GM19397 (cell line): Measurements from ENCODE around the gene YBX2.

Source experiments
- ATAC-seq: cut with Tn5 transposase; IDR thresholded peaks from one replicate; pipeline ENCODE4 v1.9.1; 2021; ENCODE audit warnings: mild to moderate bottlenecking, moderate library complexity; ENCODE audit not compliant: unreplicated experiment

YBX2 gene

DNA sequence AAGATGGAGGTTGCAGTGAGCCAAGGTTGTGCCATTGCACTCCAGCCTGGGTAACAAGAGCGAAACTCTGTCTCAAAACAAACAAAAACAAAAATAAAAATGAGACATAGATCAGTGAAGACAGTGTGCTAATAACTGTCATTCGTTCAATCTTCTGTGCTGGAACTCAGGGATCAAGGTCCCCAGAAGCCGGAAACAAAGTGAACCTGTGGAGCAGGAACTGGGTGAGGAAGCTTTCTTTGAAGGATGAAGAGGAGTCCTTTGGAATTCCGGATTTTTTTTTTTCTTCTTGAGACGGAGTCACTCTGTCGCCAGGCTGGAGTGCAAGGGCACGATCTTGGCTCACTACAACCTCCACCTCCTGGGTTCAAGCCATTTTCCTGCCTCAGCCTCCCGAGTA, 15.0 kb downstream of the YBX2 start:
- no peak for ATAC-seq

DNA sequence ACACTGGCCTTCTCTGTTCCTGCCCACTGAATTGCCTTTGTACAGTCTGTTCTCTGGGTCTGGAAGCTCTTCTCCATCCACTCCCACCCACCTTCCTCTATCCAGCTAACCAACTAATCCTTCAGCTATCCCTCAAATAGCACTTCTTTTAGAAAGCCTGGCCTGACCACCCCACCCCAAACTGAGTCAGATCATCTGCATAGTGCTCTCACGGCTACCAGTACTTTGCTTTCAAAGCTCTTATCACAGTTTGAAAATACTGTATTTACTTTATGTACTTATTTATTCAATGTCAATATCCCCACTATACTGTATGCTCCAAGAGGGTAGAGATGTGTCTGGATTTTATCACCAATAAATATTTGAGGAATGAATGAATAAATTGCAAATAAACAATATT, 27.7 kb downstream of the YBX2 start:
- no peak for ATAC-seq

DNA sequence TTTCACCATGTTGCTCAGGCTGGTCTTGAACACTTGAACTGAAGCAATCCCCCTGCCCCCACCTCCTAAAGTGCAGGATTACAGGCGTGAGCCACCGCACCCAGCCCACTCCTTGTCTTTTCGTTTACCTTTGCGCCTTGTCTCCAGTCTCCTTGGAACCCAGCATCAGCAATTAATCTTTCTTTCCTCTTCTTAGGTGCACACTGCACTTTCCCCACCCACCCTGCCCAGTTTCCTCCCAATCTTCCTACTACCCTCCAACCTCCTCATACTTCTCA, 30.7 kb downstream of the YBX2 start:
- ATAC-seq: no peak

DNA sequence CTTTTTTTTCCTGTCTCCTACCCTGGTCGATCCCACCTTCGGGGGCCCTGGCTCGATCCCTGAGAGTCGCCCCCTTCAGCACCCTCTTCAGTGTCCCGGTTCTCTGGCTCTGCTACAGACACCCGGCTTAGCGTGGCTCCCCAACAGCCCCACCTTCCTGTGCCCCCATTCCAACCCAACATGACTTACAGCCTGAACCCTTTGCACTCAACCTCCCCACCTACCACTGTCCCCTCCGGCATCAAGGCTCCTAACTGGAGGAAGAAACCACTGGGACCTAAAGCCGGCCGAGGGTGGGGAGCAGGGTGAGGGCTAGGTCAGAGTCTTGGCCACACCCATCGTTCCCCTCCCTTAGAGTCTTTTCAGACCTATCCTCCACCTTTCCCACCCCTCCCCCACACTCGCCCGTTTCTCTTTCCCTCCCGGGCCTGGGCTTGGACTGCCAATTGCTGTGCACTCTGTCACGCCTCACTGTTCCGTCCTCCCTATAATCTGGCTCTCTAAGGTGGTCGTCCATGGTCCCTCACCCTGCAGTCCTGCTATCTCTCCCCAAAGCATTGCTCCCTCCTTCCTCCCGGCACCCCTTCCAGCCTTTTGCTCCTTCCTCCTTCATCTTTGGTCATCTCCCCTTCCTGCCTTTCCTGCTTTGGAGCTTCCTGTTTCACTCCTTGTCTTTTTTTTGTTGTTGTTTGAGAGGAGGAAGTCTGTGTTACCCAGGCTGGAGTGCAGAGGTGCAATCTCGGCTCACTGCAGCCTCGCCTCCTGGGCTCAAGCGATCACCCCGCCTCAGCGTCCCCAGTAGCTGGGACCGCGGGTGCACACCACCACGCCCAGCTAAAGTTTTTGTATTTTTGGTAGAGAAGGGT, 31.3 kb downstream of the YBX2 start:
- ATAC-seq: no peak

DNA sequence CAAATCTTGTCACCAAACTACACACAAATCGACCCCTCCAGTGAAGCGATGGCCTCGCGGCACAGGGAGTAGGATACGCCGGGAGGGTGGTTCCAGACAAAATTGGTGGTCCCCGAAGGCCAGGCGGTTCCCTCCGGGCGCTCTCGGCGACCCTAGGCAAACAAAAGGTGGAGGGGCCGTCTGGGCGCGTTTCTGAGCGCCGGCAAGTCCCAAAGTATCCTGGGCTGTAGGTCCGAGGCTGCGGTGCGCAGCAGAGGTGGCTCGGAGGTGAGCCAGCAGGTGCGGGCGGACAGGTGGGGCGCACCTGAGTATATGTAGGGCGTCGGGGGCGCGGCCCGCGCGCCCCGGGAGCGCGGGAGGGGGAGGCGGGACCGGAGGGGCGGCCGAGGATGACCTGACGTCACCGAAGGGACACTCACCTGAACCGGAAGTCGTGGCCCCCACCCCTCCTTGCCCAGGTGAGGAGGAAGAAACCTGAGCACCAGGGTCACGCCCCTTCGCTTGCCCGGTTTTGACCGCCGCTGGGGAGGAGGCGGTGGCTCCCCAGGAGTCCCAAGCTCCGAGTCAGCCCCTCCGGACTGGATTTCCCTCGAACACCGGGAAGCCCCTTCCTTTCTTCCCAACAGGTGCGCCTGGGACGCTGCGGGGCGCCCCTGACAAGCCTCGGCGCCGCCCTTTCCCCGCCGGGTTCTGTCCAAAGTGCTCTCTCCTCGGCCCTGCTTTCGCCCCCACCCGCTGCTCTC, 32.1 kb downstream of the YBX2 start, which contains the start of gene CLDN7:
CLDN7 (minus strand) TSS at position 287 of the 743 bp plus-strand sequence. CDS start 435 bp downstream, outside the sequence.
- ATAC-seq: no peak

DNA sequence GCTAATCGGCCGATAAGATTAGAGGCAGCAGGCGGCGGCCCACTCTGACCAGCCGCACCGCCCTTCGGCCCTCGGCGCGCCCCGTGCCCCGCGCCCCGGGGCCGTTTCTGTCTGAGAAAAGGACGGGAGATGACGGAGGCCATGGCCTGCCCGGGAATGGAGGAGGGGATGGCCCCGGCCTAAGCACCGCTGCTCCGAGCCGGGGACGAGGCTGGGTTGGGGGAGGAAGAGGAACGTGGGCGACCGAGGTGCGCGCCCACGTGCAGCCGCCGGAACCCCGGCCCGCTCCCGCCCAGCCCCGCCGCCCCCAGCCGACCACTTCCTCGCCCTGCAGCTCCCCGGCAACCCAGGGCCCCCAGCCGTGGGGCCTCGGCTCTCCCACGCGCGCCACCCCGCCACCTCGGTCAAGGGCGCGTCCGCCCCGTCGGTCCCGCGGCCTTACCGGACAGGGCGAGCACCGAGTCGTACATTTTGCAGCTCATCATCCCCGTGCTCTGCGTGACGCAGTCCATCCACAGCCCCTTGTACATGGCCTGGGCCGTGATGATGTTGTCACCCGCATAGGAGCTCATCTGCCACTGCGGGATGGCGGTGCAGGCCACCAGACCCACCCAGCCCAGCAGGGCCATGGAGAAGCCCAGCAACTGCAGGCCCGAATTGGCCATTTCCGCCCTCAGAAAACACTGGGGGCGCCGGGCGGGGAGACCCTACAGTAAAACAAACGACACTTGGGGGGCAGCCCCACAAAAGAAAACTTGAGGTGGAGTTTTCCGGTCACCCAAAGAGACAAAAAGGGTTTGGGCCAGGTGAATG, 32.9 kb downstream of the YBX2 start:
- no peak for ATAC-seq

DNA sequence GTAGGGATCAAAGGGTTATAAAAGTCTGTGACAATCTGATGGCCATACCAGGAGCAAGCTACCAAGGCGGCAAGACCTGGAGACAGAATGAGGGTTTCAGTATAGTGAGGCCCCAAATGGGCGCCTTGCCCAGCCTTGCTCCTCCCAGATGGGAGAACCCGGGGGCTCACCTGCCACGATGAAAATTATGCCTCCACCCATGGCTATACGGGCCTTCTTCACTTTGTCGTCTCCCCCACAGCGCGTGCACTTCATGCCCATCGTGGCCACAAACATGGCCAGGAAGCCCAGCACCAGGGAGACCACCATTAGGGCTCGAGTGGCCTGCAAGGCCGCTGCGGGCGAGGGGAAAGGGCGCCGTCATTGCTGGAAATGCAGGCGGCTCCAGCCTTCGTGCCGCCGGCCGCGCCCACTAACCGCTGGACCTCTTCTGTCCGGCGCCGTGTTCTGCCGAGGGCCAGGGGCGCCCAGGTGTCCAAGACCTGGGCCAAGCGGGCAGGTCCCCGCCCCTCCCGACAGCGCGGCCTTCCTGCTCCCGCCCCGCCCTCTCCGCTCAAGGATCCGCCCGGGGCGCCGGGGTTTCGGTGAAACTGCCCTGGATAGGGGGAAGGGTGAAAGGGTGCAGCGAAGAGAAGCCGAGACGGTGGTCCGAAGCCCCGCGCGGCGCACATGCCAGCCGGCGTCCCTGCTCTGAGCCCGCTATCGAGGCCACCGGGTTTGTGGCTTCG, 33.6 kb downstream of the YBX2 start:
- no peak for ATAC-seq

DNA sequence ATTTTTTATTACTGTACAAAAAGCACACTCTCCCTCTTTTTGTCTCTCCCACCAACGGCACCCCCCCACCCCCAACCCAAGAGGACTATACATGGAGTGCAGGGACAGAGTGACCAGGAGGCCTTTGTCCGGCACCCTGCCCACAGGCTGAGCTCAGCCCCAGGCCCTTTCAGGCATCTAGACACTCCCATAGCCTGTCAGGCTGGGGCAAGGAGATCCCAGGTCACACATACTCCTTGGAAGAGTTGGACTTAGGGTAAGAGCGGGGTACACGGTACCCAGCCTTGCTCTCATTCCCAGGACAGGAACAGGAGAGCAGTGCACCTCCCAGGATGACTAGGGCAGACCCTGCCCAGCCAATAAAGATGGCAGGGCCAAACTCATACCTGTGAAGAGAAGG, 34.3 kb downstream of the YBX2 start:
- no peak for ATAC-seq

DNA sequence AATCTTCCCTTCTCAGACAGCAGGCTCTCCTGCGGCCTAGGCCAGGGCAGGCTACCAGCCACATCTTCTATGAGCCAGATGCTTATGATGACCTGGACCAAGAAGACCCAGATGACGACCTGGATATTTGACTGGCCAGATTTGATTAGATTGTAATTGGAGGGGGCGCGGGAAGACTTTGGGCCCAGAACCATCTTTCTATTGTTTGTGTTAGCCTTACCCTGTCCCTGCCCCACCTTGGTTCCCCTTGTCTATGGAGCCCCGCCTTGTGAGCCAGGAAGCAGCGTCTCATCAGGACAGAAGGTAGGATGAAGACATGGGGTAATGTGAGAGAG, 34.9 kb downstream of the YBX2 start:
- no peak for ATAC-seq

DNA sequence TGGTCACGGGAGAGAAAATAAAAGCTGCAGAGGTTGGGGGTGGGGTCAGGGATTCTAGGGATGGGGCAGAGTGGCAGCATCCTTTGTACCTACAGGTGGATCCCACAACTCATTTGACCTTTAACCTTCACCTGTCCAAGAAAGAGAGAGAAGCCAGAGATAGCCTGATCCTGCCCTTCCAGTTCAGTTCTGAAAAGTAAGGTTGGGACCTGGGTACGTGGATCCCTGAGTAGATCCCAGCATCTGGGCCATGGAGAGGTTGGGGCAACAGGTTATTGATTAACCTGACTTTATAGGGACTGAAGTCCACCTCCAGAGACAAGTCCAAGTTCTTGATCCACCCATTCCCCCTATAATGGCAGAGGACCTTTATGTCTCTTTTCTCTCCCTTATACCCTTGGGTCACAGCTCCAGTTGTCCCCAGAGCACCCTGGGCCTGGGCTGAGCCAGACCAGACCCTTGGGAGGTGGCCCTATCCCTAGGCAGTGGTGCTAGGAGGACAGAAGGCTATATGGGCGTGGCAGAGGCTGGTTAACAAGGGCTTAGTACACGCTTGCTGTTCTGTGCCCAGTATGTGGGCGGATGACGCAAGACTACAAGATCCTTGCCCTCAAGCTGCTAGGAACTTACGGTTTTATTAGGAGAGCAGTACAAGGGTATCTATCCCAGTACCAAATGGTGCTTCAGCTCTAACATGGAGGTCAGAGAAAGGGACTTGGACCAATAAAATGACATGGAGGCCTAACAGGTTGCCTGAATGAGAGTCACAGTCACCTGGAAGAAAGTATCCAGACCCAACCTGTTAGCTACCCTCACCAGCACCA, 35.5 kb downstream of the YBX2 start:
- no peak for ATAC-seq

DNA sequence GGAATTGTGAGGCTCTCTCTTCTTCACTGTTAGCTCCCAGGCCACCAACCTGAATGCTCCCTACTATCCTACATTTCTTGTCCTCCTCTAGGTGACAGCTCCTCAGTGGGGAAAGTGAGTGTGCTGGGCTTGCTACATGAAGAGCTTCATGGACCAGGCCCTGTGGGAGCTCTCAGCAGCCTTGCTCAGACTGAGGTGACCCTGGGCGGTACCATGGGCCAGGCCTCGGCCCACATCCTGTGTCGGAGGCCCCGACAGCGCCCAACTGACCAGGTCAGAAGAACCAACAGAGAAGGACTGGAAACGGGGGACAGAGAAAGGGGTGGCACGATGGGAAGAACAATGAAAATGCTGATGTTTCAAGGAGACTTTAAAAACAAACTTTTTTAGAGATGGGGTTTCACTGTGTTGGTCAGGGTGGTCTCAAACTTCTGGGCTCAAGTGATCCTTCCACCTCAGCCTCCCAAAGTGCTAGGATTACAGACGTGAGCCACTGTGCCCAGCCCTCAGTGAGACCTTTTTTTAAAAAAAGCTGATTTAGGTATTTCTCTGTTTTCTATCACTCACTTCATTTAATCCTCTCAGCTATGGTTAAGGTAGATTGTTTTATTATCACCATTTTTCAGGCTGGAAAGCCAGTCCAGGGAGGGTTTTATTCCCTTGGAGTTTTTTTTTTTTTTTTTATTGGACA, 37.5 kb downstream of the YBX2 start:
- no peak for ATAC-seq

DNA sequence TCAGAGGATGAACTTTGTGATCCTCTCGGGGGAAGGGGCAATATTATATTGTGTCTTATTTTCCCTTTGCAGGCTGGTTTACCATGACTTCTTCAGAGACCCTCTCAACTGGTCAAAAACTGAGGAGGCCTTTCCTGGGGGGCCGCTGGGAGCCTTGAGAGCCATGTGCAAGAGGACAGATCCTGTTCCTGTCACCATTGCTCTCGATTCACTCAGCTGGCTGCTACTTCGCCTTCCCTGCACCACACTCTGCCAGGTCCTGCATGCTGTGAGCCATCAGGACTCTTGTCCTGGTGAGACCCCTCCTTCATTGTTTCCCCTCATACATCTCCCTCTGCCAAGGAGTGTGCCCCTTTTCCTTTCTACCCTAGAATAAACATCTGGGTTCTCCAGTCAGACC, 39.9 kb downstream of the YBX2 start:
- no peak for ATAC-seq

DNA sequence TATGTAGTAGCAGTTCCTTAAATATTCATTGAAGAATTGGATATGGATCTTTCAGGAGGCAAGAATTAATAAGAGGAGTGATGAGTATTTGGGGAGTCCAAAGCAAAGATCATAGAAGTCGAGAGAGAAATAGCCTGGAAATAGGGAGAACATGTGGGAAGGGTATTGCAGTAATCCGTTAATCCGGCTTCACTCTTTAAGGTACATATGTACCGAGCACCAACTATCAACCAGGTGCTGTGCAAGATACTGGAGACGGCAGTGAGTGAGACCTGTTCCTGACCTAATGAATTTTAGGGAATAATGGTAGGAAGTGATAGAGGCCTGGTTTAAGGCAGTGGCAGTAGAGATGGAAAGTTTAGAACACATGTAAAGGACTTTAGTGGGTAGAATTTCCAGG, 41.4 kb downstream of the YBX2 start:
- no peak for ATAC-seq

DNA sequence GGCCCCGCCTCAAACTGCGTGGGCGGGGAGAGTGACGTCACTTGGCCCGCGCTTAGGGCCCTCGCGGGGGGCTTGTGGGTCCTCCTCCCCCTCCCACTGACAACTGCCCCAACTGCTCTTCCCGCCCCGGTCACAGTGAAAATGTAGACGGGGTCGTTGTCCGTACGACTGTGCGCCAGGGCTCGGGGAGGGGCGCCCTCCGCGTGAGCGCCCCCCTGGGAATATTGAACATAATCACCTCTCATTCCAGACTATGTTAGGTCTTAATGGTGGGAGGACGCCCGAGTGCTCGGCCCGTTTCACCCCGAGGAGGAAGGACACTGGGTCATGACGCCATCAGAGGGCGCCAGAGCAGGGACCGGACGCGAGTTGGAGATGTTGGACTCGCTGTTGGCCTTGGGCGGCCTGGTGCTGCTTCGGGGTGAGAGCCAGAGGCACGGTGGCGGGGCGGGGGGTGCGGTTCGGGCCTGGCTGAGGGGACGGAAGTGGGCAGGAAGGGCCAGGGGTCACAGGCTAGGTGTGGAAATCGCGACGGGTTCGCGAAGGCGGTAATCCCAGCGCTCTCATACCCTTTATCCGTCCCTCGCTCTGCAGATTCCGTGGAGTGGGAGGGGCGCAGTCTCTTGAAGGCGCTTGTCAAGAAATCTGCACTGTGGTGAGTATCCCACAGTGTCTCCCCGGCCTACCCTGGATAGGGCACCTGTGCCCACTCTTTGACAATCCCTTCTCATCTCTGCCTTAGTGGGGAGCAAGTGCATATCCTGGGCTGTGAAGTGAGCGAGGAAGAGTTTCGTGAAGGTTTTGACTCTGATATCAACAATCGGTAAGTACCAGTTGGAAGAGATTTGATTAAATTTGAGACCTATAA, 42.0 kb downstream of the YBX2 start, which contains the start of gene ELP5:
ELP5 (plus strand) TSS at position 40 of the 868 bp plus-strand sequence; CDS start at position 376, 336 bp downstream.
- ATAC-seq: peak; percentile 45

DNA sequence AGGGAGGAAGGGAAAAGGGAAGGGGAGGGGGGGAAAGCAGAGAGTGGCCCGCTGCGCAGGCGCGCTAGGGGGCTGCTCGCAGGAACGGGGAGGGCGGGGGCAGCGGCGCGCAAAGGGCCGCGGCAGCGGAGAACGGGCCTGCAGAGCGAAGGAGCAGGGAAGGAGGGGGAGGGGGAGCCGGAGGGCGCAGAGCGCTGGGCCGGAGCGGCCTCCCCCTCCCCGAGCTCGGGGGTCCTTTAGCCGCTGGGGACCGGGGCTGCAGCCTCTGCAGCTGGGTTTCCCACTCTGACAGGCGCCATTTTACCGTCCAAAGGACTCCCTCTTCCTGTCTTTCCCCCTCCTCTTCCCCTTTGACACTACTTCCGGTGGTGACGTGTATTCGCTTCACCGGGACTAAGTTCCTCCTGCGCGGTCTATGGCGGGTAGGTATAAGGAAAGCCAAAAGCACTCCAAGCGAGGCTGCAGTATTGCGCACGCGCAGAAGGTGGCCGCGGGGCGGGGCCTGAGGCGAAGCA, 42.7 kb downstream of the YBX2 start, which contains the start of gene CTDNEP1:
CTDNEP1 (minus strand) TSS at position 74 of the 515 bp plus-strand sequence. CDS start 438 bp downstream, outside the sequence.
- ATAC-seq: peak; percentile 81

DNA sequence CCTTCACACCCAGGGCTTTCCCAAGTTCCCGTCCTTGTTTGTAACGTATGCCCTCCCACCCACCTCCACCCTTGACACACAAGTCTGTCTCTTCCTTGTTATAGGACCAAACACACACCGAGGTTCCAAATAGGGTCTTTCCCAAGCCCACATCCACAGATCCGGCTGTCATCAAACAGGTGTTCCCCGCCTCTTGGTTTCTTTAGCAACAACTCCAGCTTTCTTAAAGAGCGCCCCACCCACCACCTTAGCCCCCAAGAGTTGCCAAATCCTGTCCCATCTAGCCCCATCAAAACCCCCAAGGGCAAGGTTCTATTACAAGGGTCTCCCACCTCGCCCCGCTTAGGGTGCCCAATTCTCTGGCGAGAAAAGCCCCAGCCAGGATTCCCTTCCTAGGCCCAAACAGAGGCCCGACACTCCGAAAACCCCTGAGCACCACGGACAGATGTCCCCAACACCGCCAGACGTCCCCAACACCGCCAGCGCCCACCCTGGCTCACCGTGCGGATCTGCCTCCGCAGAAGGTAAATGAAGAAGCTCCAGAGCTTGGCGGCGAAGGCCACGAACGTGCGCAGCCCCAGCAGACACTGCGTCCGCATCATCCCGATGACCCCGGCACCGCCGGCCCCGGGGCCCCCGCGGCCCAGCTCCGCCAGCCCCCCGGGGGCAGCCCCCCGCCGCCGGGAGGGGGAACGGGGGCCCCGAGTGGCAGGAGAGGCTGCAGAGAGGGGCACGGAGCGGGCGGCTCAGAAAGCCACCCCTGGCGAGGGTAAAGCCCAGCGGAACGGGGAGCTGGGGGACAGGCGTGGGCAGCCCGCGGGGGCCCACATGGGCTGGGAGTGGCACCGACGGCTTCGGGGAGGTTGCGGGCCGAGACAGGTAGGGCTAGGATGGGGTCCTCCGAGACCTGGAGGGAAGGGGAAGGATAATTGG, 43.5 kb downstream of the YBX2 start:
- ATAC-seq: no peak

DNA sequence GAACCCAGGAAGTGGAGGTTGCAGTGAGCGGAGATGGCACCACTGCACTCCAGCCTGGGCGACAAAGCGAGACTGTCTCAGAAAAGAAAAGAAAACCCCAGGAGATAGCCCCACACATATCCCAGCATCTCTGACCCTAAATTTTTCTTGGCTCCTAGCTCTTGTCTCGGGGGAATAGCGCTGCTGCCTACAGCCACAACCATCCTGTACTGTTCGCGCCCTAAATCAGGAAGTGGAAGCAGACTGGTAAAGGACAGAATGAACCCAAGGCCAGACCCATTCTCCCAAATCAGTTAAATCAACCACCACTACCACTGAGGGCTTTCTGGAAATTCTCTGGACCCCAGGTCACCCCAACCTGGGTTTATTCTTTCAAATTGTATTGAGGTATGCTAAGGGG, 44.6 kb downstream of the YBX2 start:
- no peak for ATAC-seq
